Measurements from ENCODE around the gene TOR1AIP1. TPM values are rescaled to one million over a fixed set of nuclear protein-coding genes. Genes with fewer than 3 reads are reported as not detected.
"Not testable (repeated sequence)": the region's sequence is repeated elsewhere in the genome, so short reads cannot be mapped to it uniquely, and the experiment has no call there.

Gene TOR1AIP1
- 30.7 TPM for polyA plus RNA-seq (2013, experiment 1 of 4)
- 31.2 TPM for polyA plus RNA-seq (2013, experiment 2 of 4)
- polyA plus RNA-seq (2013, experiment 3 of 4), result 25.1 TPM
- 31.9 TPM for polyA plus RNA-seq (2013, experiment 4 of 4)

GRCh38 chr1:179882253-179883039 is at the start of gene TOR1AIP1:
TSS of gene TOR1AIP1 (plus strand) at chr1:179882285. CDS start at chr1:179882503, 218 bp downstream.
- peak within 1 kb of the TSS; percentile 100 for H3K27ac ChIP-seq (ENCODE audit: insufficient read depth, low read depth, low read length, poor library complexity, severe bottlenecking)
- no peaks in the 10 kb centered on the region for H3K4me1 ChIP-seq (ENCODE audit: control insufficient read depth, insufficient read depth, low read length)
- peak within 1 kb of the TSS; percentile 80 for H3K4me3 ChIP-seq (ENCODE audit: insufficient read depth, low read depth, low read length)
- H3K9me3 ChIP-seq (ENCODE audit: control insufficient read depth, low read length), result no peaks in the 10 kb centered on the region
- H3K27me3 ChIP-seq (ENCODE audit: control insufficient read depth, insufficient read depth, low read length, poor library complexity, severe bottlenecking), result no peaks in the 10 kb centered on the region
- no peaks in the 10 kb centered on the region for H3K36me3 ChIP-seq (ENCODE audit: control insufficient read depth, insufficient read depth, low read length)
- WGBS, 2 experiments, result 0% methylated on average over 72 of the region's 72 CpGs

DNA sequence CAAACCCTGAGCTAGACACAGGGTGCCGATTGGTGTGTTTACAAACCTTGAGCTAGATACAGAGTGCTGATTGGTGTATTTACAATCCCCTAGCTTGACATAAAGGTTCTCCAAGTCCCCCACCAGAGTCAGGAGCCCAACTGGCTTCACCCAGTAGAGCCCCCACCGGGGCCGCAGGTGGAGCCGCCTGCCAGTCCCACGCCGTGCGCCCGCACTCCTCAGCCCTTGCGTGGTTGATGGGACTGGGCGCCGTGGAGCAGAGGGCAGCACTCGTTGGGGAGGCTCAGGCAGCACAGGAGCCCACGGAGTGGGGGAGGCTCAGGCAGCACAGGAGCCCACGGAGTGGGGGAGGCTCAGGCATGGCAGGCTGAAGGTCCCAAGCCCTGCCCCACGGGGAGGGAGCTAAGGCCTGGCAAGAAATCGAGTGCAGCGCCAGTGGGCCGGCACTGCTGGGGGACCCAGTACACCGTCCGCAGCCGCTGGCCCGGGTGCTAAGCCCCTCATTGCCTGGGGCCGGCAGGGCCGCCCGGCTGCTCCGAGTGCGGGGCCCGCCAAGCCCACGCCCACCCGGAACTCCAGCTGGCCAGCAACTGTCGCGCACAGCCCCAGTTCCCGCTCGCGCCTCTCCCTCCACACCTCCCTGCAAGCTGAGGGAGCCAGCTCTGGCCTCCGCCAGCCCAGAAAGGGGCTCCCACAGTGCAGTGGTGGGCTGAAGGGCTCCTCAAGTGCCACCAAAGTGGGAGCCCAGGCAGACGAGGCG is 45.2 kb upstream of the TOR1AIP1 start:
- H3K27ac ChIP-seq (ENCODE audit: insufficient read depth, low read depth, low read length, poor library complexity, severe bottlenecking); H3K36me3 ChIP-seq (ENCODE audit: control insufficient read depth, insufficient read depth, low read length); H3K4me3 ChIP-seq (ENCODE audit: insufficient read depth, low read depth, low read length); H3K27me3 ChIP-seq (ENCODE audit: control insufficient read depth, insufficient read depth, low read length, poor library complexity, severe bottlenecking); H3K4me1 ChIP-seq (ENCODE audit: control insufficient read depth, insufficient read depth, low read length); H3K9me3 ChIP-seq (ENCODE audit: control insufficient read depth, low read length): not testable (repeated sequence)
- 94 to 96% methylated on average over 37 to 38 of the region's 38 CpGs for WGBS, 2 experiments

DNA sequence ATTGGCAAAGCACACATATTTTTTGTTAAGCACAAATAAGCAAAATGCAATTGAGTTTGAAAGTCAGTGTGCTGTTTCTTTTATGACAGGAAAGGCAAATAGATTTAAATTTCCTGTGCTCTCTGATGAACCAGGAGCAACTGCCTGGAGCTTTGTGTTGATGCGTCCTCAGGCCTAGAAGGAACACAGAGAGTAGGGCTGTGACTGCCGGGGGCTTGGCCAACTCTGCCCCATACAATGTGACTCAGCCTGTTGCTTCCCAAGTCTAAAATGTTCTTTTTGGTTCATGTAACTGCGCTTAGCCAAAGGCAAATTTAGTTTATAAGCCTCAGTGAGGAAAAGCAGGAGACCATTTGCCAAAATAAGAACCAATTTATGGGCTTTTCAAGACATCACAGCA is 42.0 kb upstream of the TOR1AIP1 start:
- 96 to 97% methylated on average over 3 of the region's 3 CpGs for WGBS, 2 experiments
- Histone ChIP-seq H3K4me1 (ENCODE audit: control insufficient read depth, insufficient read depth, low read length) (no peaks in the 10 kb centered on the region), H3K27ac (ENCODE audit: insufficient read depth, low read depth, low read length, poor library complexity, severe bottlenecking) (no peak overlapping the region), H3K9me3 (ENCODE audit: control insufficient read depth, low read length) (no peaks in the 10 kb centered on the region), H3K36me3 (ENCODE audit: control insufficient read depth, insufficient read depth, low read length) (no peaks in the 10 kb centered on the region), H3K27me3 (ENCODE audit: control insufficient read depth, insufficient read depth, low read length, poor library complexity, severe bottlenecking) (no peaks in the 10 kb centered on the region), H3K4me3 (ENCODE audit: insufficient read depth, low read depth, low read length) (no peak overlapping the region)

GRCh38 chr1:179848233-179848632 is 33.9 kb upstream of the TOR1AIP1 start:
- Histone ChIP-seq H3K36me3 (ENCODE audit: control insufficient read depth, insufficient read depth, low read length) (peaks cover 10% of the 10 kb centered on the region), H3K27me3 (ENCODE audit: control insufficient read depth, insufficient read depth, low read length, poor library complexity, severe bottlenecking) (no peaks in the 10 kb centered on the region), H3K4me3 (ENCODE audit: insufficient read depth, low read depth, low read length) (no peak overlapping the region), H3K9me3 (ENCODE audit: control insufficient read depth, low read length) (no peaks in the 10 kb centered on the region), H3K27ac (ENCODE audit: insufficient read depth, low read depth, low read length, poor library complexity, severe bottlenecking) (no peak overlapping the region), H3K4me1 (ENCODE audit: control insufficient read depth, insufficient read depth, low read length) (no peaks in the 10 kb centered on the region)
- WGBS, 2 experiments, result 89 to 90% methylated on average over 3 of the region's 3 CpGs

DNA sequence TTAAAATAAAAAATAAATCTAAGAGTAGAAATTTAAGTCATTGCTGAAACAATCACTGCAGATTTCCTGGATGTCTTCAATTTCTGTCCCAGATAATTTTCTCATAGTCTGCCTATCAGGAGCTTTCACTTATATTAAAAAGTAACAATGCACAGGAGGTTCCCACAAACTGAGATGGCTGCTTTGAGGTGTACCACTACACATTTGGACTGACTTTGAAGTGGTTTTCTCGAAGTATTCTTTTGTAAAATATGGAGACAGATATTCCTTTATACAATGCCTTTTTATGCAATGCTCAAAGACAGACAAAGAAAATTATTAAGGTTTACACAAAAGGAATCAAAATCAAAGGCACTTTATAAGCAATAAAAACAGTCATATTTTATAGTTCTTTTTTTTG is 29.0 kb upstream of the TOR1AIP1 start:
- Histone ChIP-seq H3K36me3 (ENCODE audit: control insufficient read depth, insufficient read depth, low read length) (no peaks in the 10 kb centered on the region), H3K4me3 (ENCODE audit: insufficient read depth, low read depth, low read length) (no peak overlapping the region), H3K27me3 (ENCODE audit: control insufficient read depth, insufficient read depth, low read length, poor library complexity, severe bottlenecking) (no peaks in the 10 kb centered on the region), H3K27ac (ENCODE audit: insufficient read depth, low read depth, low read length, poor library complexity, severe bottlenecking) (no peak overlapping the region), H3K4me1 (ENCODE audit: control insufficient read depth, insufficient read depth, low read length) (no peaks in the 10 kb centered on the region), H3K9me3 (ENCODE audit: control insufficient read depth, low read length) (no peaks in the 10 kb centered on the region)
- 80% methylated on average over 1 of the region's 1 CpG; no CpG with 5 or more reads in 1 of the 2 experiments for WGBS, 2 experiments

DNA sequence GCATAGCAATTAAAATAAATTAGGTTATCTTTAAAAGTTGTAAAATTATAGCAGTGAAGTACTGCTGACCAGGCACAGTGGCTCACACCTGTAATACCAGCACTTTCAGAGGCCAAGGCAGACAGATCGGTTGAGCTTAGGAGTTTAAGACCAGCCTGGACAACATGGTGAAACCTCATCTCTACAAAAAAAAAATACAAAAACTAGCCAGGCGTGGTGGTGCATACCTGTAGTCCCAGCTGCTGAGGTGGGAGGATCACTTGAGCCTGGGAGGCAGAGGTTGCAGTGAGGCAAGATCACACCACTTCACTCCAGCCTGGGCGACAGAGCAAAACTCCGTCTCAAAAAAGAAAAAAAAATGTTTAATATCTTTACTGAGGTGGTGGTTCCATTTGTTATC is 26.3 kb upstream of the TOR1AIP1 start:
- H3K27ac ChIP-seq (ENCODE audit: insufficient read depth, low read depth, low read length, poor library complexity, severe bottlenecking); H3K27me3 ChIP-seq (ENCODE audit: control insufficient read depth, insufficient read depth, low read length, poor library complexity, severe bottlenecking); H3K4me3 ChIP-seq (ENCODE audit: insufficient read depth, low read depth, low read length); H3K4me1 ChIP-seq (ENCODE audit: control insufficient read depth, insufficient read depth, low read length); H3K9me3 ChIP-seq (ENCODE audit: control insufficient read depth, low read length); H3K36me3 ChIP-seq (ENCODE audit: control insufficient read depth, insufficient read depth, low read length): not testable (repeated sequence)
- WGBS, 2 experiments, result 95 to 97% methylated on average over 3 to 4 of the region's 4 CpGs

DNA sequence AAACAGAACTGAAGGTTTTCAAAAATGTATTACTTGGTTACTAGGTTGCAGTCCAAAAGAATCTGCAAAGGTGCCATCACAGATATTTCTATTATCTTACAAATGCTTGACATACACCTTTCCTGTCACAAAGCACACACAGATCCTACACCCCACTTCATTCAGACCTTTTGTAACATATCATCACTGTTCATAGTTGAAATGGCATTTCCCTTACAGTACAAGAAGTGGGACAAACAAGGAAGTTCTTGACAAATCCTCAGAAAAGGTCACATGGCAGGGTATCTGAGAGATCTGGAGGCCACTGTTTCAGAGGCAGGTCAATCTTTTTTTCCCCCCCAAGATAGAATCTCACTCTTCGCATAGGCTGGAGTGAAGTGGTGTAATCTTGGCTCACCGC is 25.8 kb upstream of the TOR1AIP1 start:
- 92 to 98% methylated on average over 2 of the region's 2 CpGs for WGBS, 2 experiments
- no peaks in the 10 kb centered on the region for H3K27me3 ChIP-seq (ENCODE audit: control insufficient read depth, insufficient read depth, low read length, poor library complexity, severe bottlenecking)
- H3K27ac ChIP-seq (ENCODE audit: insufficient read depth, low read depth, low read length, poor library complexity, severe bottlenecking), result no peak overlapping the region
- H3K4me1 ChIP-seq (ENCODE audit: control insufficient read depth, insufficient read depth, low read length), result peaks cover 4% of the 10 kb centered on the region
- H3K9me3 ChIP-seq (ENCODE audit: control insufficient read depth, low read length), result no peaks in the 10 kb centered on the region
- H3K36me3 ChIP-seq (ENCODE audit: control insufficient read depth, insufficient read depth, low read length), result no peaks in the 10 kb centered on the region
- H3K4me3 ChIP-seq (ENCODE audit: insufficient read depth, low read depth, low read length), result no peak overlapping the region

- no peak overlapping the region for H3K4me3 ChIP-seq (ENCODE audit: insufficient read depth, low read depth, low read length)
- H3K27me3 ChIP-seq (ENCODE audit: control insufficient read depth, insufficient read depth, low read length, poor library complexity, severe bottlenecking), result no peaks in the 10 kb centered on the region
- H3K27ac ChIP-seq (ENCODE audit: insufficient read depth, low read depth, low read length, poor library complexity, severe bottlenecking), result no peak overlapping the region
- no peaks in the 10 kb centered on the region for H3K36me3 ChIP-seq (ENCODE audit: control insufficient read depth, insufficient read depth, low read length)
- peaks cover 4% of the 10 kb centered on the region for H3K4me1 ChIP-seq (ENCODE audit: control insufficient read depth, insufficient read depth, low read length)
- WGBS, 2 experiments, result 94 to 95% methylated on average over 4 of the region's 4 CpGs
- H3K9me3 ChIP-seq (ENCODE audit: control insufficient read depth, low read length), result no peaks in the 10 kb centered on the region
Measured at GRCh38 chr1:179857009-179857408, 25.1 kb upstream of the TOR1AIP1 start.

DNA sequence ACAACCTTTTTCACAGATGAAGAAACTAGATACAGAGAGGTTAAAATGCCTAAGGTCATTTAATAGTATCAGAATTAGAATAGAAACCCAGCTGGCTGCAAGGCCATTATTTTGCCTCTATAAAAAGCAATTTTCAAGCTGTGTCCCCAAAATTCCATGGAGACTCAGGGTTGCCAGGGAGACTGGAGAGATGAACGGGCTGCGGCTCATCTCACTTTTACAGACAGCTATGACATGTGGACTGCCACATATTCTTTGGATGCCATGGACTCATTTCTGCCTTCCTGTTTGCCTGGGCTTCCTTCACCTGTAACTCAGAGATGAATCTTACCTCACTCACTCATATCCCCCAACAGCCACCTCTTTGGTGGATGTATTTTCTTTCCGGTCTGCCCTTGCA is 21.4 kb upstream of the TOR1AIP1 start:
- Histone ChIP-seq H3K9me3 (ENCODE audit: control insufficient read depth, low read length) (no peaks in the 10 kb centered on the region), H3K36me3 (ENCODE audit: control insufficient read depth, insufficient read depth, low read length) (peaks cover 13% of the 10 kb centered on the region), H3K27ac (ENCODE audit: insufficient read depth, low read depth, low read length, poor library complexity, severe bottlenecking) (no peak overlapping the region), H3K4me3 (ENCODE audit: insufficient read depth, low read depth, low read length) (no peak overlapping the region), H3K27me3 (ENCODE audit: control insufficient read depth, insufficient read depth, low read length, poor library complexity, severe bottlenecking) (no peaks in the 10 kb centered on the region), H3K4me1 (ENCODE audit: control insufficient read depth, insufficient read depth, low read length) (peaks cover 4% of the 10 kb centered on the region)
- 85 to 87% methylated on average over 3 of the region's 3 CpGs for WGBS, 2 experiments

GRCh38 chr1:179865377-179865776 is 16.7 kb upstream of the TOR1AIP1 start:
- H3K27me3 ChIP-seq (ENCODE audit: control insufficient read depth, insufficient read depth, low read length, poor library complexity, severe bottlenecking), result no peaks in the 10 kb centered on the region
- peaks cover 38% of the 10 kb centered on the region for H3K36me3 ChIP-seq (ENCODE audit: control insufficient read depth, insufficient read depth, low read length)
- no peak overlapping the region for H3K27ac ChIP-seq (ENCODE audit: insufficient read depth, low read depth, low read length, poor library complexity, severe bottlenecking)
- H3K9me3 ChIP-seq (ENCODE audit: control insufficient read depth, low read length), result no peaks in the 10 kb centered on the region
- 96% methylated on average over 6 of the region's 6 CpGs for WGBS, 2 experiments
- H3K4me1 ChIP-seq (ENCODE audit: control insufficient read depth, insufficient read depth, low read length), result no peaks in the 10 kb centered on the region
- H3K4me3 ChIP-seq (ENCODE audit: insufficient read depth, low read depth, low read length), result no peak overlapping the region

Measured in ectodermal cell (in vitro differentiated cells).